Body of pancreas (tissue), 4 donors: ENCODE data around the gene DUOXA2.

Experiments
- POLR2A ChIP-seq, 3 donors: fragments of 450-650 bp; IDR thresholded peaks; one replicate each; pipeline ENCODE4 v1.6.1; 2016; ENCODE audit warnings: antibody characterized with exemption in 3 of 3, mild to moderate bottlenecking in 2 of 3
- TF ChIP-seq, protein P1 (sequence below), 7 experiments: fragments of 450-650 bp in 4 of 7; fragments of 200-600 bp in 3 of 7; sonication (generic) in 3 of 7; IDR thresholded peaks; one replicate each; pipeline ENCODE4 v1.5.1; 2016 to 2019; ENCODE audit warnings: antibody characterized with exemption in 7 of 7

DNA sequence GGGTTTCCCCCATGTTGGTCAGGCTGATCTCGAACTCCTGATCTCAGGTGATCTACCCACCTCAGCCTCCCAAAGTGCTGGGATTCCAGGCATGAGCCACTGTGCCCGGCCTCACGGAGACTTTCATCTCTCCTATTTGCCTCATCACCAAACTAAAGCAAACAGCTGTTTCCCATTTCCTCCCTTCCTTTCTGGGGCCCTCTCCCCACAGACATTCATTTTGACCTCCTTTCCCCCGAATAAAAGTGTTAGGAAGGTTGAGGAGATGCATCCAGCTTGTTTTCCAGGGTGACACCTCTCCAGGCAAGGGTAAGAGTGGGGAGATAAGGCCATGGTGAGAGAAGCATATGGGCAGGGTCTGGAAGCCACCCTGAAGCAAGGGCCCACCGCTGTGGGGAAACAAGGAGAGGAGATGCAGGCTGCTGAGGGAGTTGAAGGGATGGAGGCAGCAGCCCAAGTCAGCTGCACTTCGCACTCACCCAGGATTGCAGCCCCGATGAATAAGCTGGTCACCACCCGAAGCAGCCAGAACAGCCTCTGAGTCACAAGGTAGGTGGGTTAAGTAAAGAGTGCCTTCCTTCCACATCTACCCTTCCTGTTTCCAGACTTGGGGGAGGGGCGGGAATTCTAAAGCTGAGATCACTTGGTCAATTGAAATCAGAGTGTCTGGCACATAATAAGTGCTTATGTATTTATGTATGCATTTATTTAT is 7.7 kb downstream of the DUOXA2 start:
- TF ChIP-seq, protein P1, sequence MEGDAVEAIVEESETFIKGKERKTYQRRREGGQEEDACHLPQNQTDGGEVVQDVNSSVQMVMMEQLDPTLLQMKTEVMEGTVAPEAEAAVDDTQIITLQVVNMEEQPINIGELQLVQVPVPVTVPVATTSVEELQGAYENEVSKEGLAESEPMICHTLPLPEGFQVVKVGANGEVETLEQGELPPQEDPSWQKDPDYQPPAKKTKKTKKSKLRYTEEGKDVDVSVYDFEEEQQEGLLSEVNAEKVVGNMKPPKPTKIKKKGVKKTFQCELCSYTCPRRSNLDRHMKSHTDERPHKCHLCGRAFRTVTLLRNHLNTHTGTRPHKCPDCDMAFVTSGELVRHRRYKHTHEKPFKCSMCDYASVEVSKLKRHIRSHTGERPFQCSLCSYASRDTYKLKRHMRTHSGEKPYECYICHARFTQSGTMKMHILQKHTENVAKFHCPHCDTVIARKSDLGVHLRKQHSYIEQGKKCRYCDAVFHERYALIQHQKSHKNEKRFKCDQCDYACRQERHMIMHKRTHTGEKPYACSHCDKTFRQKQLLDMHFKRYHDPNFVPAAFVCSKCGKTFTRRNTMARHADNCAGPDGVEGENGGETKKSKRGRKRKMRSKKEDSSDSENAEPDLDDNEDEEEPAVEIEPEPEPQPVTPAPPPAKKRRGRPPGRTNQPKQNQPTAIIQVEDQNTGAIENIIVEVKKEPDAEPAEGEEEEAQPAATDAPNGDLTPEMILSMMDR (IDR thresholded peaks at IDR 0.05) = no peak
- TF ChIP-seq POLR2A (IDR thresholded peaks at IDR 0.05) = no peak
